NB4 (cell line): ENCODE data around the gene ZNF430.

Experiments
- MYC ChIP-seq: IDR thresholded peaks from 2 replicates; pipeline ENCODE4 v1.6.1; 2011; ENCODE audit warnings: low read depth, low read length
- POLR2A ChIP-seq: IDR thresholded peaks from 2 replicates; pipeline ENCODE4 v1.6.1; 2011; ENCODE audit warnings: mild to moderate bottlenecking; ENCODE audit not compliant: insufficient read length; ENCODE audit errors: extremely low read depth
- TF ChIP-seq, protein P1 (sequence below): IDR thresholded peaks from one replicate; pipeline ENCODE4 v1.5.1; 2012; ENCODE audit warnings: low read depth, low read length
- TF ChIP-seq, protein P2 (sequence below): IDR thresholded peaks from 2 replicates; pipeline ENCODE4 v1.6.1; 2011; ENCODE audit warnings: low read depth, low read length

DNA sequence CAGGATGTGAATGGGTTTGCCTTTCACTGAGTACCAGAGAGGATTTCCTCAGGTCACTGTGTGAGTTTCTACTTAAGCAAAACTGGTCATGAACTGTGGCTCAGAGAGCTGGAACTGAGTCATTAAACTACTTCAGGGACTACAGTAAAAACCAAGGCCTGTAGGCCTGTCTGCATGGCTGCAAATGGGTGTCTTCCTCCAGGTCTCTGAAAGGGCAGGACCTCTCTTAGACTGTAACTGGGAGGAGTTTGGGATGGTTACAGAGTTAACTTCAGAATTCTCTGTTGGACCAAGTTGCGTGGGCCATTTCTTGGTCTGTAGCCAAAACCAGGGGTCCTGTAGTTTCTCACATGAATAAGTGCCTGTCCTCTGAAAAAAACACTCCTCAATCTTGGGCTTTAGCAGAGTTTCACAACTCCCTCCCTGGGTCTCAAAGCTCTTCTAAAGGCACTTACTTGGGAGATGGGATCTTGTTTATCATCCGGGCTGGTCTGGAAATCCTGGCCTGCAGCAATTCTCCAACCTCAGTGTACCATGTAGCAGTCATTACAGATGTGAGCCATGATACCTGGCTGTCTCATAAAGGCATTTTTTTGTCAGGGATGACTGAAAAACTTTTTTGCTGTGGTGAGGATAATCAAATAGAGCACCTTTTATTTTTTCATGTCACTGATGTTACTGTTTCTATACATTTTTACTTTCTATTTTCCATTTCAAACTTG is 81.2 kb downstream of the ZNF430 start:
- TF ChIP-seq, protein P1, sequence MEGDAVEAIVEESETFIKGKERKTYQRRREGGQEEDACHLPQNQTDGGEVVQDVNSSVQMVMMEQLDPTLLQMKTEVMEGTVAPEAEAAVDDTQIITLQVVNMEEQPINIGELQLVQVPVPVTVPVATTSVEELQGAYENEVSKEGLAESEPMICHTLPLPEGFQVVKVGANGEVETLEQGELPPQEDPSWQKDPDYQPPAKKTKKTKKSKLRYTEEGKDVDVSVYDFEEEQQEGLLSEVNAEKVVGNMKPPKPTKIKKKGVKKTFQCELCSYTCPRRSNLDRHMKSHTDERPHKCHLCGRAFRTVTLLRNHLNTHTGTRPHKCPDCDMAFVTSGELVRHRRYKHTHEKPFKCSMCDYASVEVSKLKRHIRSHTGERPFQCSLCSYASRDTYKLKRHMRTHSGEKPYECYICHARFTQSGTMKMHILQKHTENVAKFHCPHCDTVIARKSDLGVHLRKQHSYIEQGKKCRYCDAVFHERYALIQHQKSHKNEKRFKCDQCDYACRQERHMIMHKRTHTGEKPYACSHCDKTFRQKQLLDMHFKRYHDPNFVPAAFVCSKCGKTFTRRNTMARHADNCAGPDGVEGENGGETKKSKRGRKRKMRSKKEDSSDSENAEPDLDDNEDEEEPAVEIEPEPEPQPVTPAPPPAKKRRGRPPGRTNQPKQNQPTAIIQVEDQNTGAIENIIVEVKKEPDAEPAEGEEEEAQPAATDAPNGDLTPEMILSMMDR: no peak
- no peak for TF ChIP-seq POLR2A
- no peak for TF ChIP-seq MYC
- TF ChIP-seq, protein P2, sequence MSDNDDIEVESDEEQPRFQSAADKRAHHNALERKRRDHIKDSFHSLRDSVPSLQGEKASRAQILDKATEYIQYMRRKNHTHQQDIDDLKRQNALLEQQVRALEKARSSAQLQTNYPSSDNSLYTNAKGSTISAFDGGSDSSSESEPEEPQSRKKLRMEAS: no peak
